NCI-H2196 treated with DMSO at 0.1 percent for 48 hours (cell line): ENCODE data around the gene CTDSP2.
A peak's percentile ranks its signal among the peaks of the same experiment; 100 is the strongest.
"Not testable (repeated sequence)": the region's sequence is repeated elsewhere in the genome, so short reads cannot be mapped to it uniquely, and the experiment has no call there.

Experiments
- DNase-seq: peaks from one replicate; lab custom pipeline; 2025; ENCODE audit not compliant: unreplicated experiment; lab: John Stamatoyannopoulos, UW

The CTDSP2 gene

DNA sequence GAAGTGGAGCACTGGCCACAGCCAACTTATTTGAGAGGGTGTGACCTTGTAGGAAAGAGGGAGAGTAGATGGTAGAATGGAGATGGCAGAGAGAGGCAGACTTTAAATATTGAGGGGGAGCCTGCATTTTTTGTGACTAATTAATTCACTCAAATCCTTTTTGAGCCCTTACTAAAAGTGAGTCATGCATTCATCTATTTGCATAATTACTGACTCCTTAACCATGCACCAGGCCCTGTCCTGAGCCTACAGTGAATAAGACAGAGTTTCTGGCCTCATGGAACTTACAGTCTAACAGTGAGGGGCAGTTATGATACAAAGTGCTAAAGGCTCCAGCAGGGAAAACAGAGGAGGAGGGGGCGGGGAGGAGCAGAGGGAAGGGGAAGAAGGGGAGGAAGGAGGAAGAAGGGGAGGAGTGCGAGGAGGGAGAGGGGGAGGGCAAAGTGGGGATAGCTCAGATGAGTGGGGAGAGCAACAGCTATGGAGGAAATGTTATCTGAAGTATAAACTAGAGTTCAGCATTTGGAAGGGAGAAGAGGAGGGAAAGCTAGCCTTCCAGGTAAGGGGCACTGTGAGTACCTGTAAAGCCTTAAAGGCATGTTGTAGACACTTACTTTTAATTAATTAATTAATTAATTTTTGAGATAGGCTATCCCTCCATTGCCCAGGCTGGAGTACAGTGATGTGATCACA is 7.5 kb upstream of the CTDSP2 start:
- DNase-seq: no peak

DNA sequence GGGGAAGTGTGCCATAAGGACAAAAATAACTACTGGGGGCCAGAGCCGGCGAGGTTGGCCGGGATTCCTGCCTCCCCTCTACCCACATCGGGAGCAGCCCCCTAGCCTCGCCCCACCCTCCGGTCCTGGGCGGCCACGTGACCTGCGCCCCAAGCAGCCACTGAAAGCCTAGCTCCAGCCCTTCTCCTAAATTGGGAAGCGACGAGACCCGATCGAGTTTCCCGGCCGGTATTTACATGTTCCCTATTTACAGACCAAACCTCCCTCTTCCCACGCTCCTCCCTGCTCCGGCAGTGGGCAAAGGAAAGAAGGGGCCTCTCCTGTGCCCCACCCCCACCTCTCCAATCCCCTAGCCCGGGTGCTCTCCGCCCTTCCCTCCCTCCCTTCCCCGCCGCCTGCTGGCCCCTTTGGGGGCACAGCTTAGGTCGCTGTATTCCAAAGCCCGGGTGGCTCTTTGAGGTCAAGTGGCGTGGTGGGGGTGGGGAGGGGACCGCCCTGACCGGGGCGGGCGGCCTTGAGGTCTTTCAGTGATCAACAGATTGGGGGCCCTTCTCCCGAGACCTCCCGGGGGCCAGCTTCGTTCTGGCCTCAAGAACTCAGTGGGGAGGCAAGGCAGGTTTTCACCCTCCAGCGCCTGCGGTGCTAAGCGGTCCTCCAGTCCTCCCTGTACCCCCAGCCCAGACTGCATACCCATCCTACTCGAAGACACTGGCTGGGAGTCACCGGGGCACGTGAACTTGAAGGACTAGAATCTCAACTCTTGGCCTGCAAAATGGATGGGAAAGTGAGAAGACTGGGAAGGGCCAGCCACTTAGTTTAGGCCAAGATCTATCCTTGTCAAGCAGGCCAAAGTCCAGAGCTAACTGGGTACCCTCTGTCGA is 6.3 kb upstream of the CTDSP2 start:
- DNase-seq: no peak

DNA sequence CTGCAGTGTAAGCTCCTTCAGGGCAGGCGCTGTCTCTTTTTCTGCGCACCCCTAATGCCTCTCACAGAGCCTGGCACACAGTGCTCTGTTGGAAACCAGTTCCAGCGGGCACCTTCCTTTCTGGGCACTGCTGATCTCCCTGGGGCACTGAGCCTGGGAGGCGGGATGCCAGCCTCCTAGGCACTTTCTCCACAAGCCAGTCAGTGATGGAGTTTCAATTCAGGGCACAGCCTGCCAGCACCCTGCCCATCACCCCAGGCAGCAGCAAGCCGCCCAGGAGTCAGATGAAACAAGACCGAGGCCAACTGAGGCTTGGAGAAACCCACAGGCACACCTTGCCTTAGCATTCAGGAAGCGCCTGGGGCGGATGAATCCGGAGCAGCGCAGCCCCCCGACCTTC is 5.7 kb upstream of the CTDSP2 start:
- DNase-seq: no peak

DNA sequence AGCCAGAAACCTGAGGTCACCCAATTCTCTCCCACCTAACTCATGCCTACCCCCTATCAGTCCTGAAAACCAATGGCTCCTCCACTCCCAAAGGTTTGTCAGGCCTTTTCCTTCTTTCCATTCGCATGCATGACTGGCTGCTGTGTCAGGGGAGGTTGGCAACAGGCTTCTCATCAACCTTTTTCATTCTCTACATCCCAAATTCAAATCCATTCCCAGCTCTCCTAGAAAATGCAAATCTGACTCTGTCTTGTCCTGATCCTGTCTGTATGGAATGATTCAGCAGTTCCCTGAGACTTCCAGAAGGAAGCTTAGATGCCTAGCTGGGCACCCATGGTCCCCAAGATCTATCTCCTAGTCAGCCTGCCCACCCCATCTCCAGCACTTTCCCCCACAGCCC is 5.0 kb upstream of the CTDSP2 start:
- DNase-seq: no peak

DNA sequence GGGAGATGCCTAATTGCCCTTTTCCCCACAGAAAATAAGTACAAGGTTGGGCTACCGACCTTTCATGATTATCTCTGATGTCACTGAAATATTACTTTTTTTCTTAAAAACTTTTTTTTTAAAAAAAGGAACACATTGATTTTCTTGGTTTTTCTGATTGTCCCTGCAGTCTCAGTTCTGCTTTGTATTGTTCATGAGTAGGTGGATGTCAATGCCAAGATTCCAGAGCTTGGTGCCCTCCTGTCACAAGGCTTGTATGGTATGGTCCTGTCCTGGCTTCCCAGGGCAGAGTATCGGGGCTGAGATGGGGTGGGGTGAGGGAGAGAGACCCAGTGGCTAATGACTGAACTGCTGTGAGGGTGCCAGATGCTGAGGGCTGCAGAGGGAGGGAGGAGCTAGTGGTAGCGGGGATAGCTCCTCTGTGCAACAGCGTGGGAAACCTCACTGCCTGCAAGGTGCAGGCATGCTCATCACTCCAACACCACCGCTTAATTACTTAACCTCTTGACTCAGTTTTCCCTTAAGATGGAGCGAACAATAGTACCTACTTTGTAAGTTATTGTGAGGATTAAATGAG is 4.4 kb upstream of the CTDSP2 start:
- no peak for DNase-seq

DNA sequence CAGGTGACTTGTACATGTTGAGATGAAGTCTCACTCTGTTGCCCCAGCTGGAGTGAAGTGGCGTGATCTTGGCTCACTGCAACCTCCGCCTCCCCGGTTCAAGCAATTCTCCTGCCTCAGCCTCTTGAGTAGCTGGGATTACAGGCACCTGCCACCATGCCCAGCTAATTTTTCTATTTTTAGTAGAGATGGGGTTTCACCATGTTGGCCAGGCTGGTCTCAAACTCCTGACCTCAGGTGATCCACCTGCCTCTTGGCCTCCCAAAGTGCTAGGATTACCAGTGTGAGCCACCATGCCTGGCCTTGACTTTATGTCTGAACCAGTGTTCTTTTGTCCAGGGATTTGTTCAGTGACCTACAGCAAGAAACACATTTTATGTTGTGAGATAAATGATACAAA is 2.9 kb upstream of the CTDSP2 start:
- DNase-seq: not testable (repeated sequence)

DNA sequence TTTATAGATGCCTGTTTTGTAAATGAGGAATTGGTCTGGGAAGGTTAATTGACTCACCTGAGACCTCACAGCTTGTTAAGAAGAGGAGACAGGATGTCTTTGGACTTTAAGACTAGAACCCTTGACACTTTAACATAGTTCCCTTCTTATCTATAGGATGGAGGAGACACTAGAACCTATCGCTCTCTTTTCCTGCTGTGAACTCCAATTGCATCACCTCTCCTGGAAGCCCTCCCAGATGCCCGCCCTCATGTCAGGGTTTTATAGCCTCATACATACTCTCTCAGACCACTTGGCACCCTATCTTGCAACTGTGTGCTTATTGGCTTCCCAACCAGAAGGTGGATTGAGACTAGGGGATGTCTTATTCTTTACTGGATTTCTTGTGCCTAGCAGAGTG is 2.5 kb upstream of the CTDSP2 start:
- DNase-seq: no peak

DNA sequence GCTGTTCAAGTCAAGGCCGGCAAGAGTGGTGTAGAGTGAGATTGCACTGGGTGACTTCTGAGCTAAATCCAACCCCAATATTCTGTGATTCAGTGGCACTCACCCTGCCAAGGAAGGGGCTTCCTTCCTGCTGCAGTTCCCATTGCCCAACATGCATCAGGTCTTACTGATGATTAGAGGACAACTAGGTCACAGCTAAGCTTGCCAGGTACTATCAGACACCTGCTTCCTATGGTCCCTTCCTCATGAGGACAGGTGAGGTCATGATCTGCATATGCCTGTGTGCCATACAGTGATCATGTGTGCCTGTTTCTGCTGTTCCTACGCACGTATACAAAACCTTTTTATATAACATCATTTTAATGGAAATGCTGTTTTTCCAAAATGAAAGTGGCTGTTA is 1.7 kb upstream of the CTDSP2 start:
- no peak for DNase-seq

DNA sequence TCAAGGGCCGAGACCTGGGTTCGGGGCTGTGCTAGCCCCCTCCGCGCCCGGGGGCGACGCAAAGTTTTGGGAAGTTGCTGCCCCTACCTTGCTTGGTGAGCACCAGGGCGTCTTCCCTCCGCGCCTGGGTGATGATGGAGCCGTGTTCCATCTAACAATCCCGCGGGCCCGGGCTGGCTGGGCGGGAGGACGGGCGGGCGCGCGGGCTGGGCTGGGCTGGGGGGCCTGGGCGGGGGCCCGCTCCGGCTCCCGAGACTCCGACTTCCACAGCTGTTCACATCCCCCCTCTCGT is 298 bp downstream of the CTDSP2 start:
- DNase-seq: no peak

DNA sequence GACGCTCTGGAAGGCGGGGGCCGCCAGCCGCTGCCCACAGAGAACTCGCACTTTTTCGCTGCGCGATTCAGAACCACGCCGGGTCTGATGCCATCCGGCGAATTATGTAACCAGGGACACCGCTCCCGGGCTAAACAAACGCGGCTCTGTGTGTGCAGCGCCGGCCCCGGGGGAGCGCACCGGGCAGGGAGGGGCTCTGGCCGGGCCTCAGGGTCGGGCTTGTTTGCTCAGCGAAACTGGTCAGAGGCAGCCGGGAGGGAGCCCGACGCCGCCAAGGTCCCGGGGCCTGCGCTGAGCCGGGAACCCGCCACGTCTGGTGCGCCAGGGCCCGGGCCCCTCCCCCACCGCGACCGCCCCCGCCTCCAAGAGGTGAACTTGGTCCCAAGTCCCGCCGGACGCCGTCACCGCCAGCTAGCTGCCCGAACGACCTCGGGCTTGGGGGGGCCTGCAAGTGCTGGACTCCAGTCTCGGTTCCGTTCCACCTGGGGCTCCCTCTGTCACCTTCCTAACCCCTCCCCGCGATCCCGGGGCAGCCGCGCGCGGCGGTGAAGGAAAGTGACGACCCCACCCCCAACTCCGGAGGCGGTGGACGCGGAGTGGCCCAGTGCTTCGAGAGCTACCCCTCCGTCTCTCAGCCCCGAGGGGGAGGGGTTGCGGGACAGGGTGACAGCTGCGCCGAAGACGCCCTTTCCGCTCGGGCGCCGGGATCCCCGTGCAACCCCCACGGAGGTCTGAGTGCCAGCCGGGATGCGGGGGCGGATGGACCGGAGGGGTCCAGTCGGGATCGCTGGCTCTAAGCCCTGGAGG is 848 bp downstream of the CTDSP2 start:
- no peak for DNase-seq

DNA sequence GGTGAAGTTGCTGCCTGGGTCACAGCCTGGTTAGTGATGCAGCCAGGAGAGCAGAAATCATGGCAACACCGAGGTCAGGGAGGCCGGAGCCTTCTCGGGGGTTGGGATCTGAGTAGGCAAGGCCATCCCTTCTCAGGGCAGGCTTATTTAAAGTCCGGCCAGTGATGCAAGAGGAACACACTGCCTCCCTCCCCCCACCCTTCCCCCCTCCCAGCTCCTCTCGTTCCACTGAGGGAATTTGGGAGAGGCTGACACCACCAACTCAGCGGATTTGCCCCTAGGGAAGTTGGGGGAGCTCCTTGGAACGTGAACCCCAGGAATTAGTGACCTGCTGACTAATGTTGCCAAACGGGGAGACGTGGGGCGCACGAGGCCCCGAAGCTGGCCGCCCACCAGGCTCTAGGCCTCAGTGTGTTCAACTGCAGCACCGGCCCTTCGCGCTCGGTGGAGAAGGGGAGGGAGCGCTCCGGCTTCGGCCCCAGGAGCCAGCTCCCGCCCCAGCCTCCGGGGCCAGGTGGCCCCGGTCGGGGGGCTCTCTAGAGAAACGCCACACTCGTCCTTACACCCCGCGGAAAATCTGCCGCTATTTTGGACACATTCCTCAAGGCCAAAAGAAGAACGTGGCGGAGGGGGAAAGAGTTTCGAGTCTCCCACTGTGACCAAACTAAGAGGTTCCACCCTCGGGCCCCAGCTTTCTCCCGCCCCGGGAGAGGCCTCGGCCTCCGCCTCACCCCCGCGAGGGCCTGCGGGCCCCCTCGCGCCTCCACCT is 1.6 kb downstream of the CTDSP2 start:
- DNase-seq: no peak

DNA sequence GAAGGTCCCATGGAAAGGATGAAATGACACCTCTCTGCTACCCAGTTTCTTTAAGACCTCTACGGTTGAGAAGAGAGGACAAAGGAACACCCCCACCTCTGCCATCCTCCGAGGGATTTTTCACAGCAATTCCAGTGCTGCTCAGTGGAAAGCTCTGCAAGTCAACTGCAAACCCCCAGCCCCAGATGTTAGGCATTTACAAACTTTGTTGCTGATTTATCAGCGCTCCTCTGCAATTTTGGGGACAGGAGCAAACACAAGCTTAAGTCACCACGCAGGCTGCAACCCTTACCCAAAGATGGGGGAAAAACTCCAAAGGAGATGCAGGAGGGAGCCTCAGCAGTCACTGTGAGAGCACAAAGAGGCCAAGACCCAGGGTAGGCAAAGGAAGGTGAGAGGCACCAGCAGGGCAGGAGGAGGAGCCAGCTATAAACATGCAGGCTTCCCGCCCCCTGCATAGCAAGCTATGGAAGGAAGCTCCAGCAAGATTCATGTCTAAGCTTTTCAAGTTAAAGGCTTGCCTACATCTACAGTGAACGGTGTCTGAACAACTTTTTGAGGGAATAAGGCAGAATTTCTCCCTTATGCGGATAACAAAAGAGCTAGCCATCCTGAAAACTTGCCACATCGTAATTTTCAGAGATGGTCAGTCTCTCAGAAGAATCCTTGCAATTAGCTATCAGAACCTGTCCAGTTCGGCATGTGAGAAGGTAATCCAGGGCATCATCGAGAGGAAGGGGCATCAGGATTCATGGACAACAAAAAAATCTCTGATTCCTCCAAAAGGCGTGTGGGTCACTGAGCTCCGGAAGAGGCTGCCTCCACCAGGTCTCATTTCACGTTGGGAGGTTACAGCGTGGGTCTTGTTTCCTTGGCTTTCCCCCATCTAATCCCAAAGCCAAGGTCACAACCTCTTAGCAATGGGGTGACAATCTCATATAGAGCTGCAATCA is 3.9 kb downstream of the CTDSP2 start:
- no peak for DNase-seq

DNA sequence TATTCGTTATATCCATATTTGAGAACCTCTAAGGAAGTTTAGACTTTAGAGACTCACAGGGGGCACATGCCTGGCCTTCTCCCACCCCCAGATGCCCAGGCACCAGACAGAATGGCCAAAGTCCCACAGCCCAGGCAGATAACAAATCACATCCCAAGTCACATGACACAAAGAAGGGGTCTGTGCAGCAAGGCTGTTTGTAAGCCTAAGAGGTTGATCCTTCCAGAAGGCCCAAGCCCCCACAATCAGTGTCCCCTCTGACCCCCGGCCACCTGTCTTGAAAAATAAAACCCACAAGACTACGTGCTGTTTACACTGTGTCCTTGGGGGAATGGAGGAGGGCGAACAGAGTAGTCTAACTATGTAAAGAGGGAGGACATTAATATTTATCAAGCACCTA is 5.1 kb downstream of the CTDSP2 start:
- DNase-seq: no peak

DNA sequence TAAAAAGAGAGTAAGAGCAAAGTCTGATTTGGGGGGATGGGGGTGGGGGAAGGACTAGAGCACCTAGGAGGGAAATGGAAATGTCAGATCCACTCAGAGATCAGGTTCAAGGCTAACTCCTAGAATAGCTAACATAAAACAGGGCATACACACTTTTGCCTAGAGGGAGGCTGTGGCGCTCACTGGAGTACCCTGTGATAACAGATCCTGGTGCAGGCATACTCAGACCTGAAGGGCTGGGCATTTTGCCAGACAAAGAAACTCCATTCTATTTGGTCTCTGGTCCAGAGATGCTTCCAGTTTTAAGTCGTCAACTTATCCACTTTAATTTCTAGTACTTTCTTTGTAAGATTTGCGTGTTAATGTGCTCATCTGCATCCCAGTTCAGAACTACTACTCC is 5.8 kb downstream of the CTDSP2 start:
- DNase-seq: peak; percentile 40

DNA sequence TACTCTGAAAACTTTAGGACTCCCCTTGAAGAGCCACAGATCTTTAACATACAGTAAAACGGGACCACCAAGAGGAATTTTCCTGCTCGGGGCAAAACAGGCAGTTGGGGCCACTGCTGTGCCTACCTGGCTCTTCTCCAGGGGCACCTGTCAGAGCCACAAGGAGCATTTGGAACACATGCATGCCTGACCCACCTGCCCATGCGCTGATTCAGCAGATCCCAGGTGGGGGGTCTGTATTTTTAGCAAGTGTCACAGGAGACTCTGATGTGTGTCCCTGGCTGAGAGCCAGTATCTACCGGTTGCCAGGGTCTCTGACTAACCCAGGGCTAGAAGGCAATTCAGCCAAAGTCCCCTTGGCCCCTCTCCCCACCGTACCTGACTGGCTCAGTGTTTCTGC is 6.5 kb downstream of the CTDSP2 start:
- DNase-seq: no peak

DNA sequence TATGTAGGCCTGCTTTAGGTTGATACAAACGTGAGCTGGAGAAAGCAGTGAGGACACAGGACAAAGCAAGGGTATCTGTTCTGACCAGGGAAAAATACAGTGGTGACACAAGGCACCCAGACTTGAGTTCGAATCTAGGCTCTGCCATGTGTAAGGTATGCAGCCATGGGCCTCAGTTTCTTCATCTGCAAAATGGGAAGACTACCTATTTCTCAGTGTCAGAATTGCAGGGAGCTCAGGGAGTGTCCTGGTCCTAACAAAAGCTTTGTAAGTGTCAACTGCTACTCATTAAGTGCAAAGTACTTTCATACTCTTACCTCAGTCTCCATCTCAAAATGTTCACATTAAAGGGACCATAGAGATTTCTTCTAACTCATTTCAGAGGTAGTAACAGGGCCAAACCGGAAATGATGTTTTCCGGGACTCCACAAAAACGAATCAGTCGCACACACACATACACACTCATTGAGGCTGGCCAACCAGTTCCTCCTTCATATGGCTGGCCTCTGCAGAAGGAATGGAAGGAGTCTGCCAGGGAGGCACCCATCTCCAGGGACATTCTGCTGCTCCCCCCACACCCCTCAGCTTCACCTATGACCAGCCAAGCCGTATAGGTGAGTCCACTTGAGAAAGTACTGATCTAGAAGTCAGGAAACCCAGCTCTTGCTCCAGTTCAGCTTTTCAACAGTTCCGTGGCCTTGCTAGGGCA is 7.8 kb downstream of the CTDSP2 start:
- DNase-seq: no peak

DNA sequence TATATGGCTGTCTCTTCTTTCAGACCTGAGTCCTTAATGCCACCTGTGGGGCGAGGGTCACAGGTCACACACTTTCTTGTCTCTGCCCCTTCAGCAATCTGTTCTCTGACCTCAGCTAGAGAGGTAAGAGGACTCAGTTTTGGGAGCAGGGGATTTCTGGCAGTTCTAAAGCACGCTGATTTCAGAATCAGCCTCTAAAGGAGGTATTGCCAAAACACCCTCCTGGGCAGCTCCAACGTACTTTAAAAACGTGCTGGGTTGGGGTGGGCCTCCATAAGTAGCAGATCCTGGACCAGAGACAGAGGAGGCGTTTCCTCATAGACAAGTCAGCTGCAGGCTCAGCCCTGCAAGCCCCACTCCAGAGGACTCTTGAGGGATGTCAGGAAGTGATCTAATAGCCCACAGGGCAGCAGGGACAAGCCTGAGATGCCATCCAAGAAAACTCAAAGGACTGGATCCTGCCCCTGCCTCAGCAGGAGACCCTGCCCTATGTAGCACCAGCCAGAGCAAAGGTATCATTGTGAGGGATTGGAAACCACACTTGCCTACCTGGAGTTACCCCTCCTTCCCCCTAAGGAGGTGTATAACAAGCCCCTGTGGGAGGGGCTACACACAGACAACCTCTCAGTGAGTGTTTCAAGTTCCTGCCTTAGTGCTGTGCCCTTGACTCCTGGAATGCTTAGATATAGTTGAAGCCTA is 8.5 kb downstream of the CTDSP2 start:
- DNase-seq: peak; percentile 52
